ENCODE measurements around the gene CNOT11. TPM values are rescaled to one million over a fixed set of nuclear protein-coding genes. Genes with fewer than 3 reads are reported as not detected.

CNOT11 gene
- total and polyA plus RNA-seq, 2 of the 13 experiments (the other 11 are each of a cell fraction or from before 2014, with no cell fraction given), result 114 to 209 TPM

- TF ChIP-seq SRSF4 (IDR thresholded peaks at IDR 0.05; ENCODE audit: low read depth, low read length, poor library complexity, severe bottlenecking) (peak; percentile 22), ZFYVE20 (CRISPR knock-in tag; IDR thresholded peaks at IDR 0.05; ENCODE audit: borderline replicate concordance, low read depth) (peak; percentile 75), ZNF780A (CRISPR knock-in tag; IDR thresholded peaks at IDR 0.05) (0 out of 2 replicates have a peak, but pooled peaks have one; percentile 75), E2F2 (CRISPR knock-in tag; IDR thresholded peaks at IDR 0.05; ENCODE audit: borderline replicate concordance) (no peak; the same call in 1 of the 2 replicates), BCL3 (CRISPR knock-in tag; IDR thresholded peaks at IDR 0.05) (0 out of 2 replicates have a peak, but pooled peaks have one; percentile 3), PBX3 (CRISPR knock-in tag; IDR thresholded peaks at IDR 0.05; ENCODE audit: borderline replicate concordance) (no peak), HOXA9 (CRISPR knock-in tag; IDR thresholded peaks at IDR 0.05; ENCODE audit: borderline replicate concordance) (peak; percentile 86), ZIK1 (CRISPR knock-in tag; IDR thresholded peaks at IDR 0.05; ENCODE audit: borderline replicate concordance, low read depth) (no peak), ZSCAN22 (CRISPR knock-in tag; IDR thresholded peaks at IDR 0.05) (no peak; the same call in 1 of the 2 replicates), KAT7 (CRISPR knock-in tag; IDR thresholded peaks at IDR 0.05; ENCODE audit: borderline replicate concordance) (no peak; the same call in 1 of the 2 replicates), MIER2 (CRISPR knock-in tag; IDR thresholded peaks at IDR 0.05) (no peak), AKAP8 (CRISPR knock-in tag; IDR thresholded peaks at IDR 0.05) (no peak), SIN3A (IDR thresholded peaks at IDR 0.05; ENCODE audit: borderline replicate concordance, low read depth, low read length) (peak; percentile 22; the same call in 1 of the 2 replicates), ZMAT3 (CRISPR knock-in tag; conservative IDR thresholded peaks at IDR 0.05) (no peak), ATF4 (CRISPR knock-in tag; IDR thresholded peaks at IDR 0.05) (0 out of 4 replicates have a peak, but pooled peaks of 1 of the 2 experiments have one; percentile 46), KAT2B (IDR thresholded peaks at IDR 0.05; ENCODE audit: borderline replicate concordance, low read depth, low read length) (no peak), ZNF451 (CRISPR knock-in tag; IDR thresholded peaks at IDR 0.05) (no peak; the same call in 1 of the 2 replicates), ZNF331 (CRISPR knock-in tag; IDR thresholded peaks at IDR 0.05) (no peak)
These were observed 55.3 kb downstream of the CNOT11 start (continued) for GRCh38 chr2:101307950-101308431.

All from HepG2 (cell line).